Activated CD4-positive, alpha-beta T cell treated with anti-CD3 and anti-CD28 coated beads, Interleukin-2, Interleukin-6, amounts not matched to agents 100 ng/mL and 50 ng/mL, durations not matched to agents 16 hours and 8 hours (primary cell): ENCODE results near the gene EPHB2.
A peak's percentile ranks its signal among the peaks of the same experiment; 100 is the strongest.

Source experiments
- DNase-seq: peaks from one replicate; pipeline ENCODE4 v3.0.0-alpha.2; 2020

EPHB2 gene

GRCh38 chr1:22865736-22866135 is 155.1 kb downstream of the EPHB2 start:
- DNase-seq: no peak

- DNase-seq: no peak
These were observed 156.2 kb downstream of the EPHB2 start for GRCh38 chr1:22866868-22867267.

- DNase-seq: no peak
These were observed 157.7 kb downstream of the EPHB2 start for GRCh38 chr1:22868331-22868730.

GRCh38 chr1:22869325-22869724 is 158.7 kb downstream of the EPHB2 start:
- DNase-seq: no peak

- DNase-seq: no peak
These were observed 159.7 kb downstream of the EPHB2 start for GRCh38 chr1:22870201-22870871.

- no peak for DNase-seq
These were observed 162.5 kb downstream of the EPHB2 start for GRCh38 chr1:22872981-22873664.

- no peak for DNase-seq
These were observed 164.1 kb downstream of the EPHB2 start for GRCh38 chr1:22874785-22875184.

- no peak for DNase-seq
These were observed 164.6 kb downstream of the EPHB2 start for GRCh38 chr1:22875241-22875640.

GRCh38 chr1:22875841-22876240 is 165.2 kb downstream of the EPHB2 start:
- no peak for DNase-seq

- no peak for DNase-seq
These were observed 165.9 kb downstream of the EPHB2 start for GRCh38 chr1:22876359-22877111.

GRCh38 chr1:22877112-22877915 is 166.7 kb downstream of the EPHB2 start:
- DNase-seq: no peak

GRCh38 chr1:22877980-22878379 is 167.3 kb downstream of the EPHB2 start:
- DNase-seq: no peak

GRCh38 chr1:22878626-22879025 is 168.0 kb downstream of the EPHB2 start:
- no peak for DNase-seq

GRCh38 chr1:22879445-22879844 is 168.8 kb downstream of the EPHB2 start:
- DNase-seq: no peak

GRCh38 chr1:22880174-22880601 is 169.5 kb downstream of the EPHB2 start:
- no peak for DNase-seq

GRCh38 chr1:22883406-22883805 is 172.8 kb downstream of the EPHB2 start:
- DNase-seq: no peak

GRCh38 chr1:22884806-22885530 is 174.3 kb downstream of the EPHB2 start:
- peak; percentile 42 for DNase-seq

GRCh38 chr1:22886211-22886610 is 175.6 kb downstream of the EPHB2 start:
- no peak for DNase-seq

- DNase-seq: no peak
These were observed 176.9 kb downstream of the EPHB2 start for GRCh38 chr1:22887491-22887890.

GRCh38 chr1:22888320-22889075 is 177.9 kb downstream of the EPHB2 start:
- no peak for DNase-seq

- peak; percentile 18 for DNase-seq
These were observed 178.7 kb downstream of the EPHB2 start for GRCh38 chr1:22889213-22889827.
